ENCODE data around the gene DTNBP1.
A peak's percentile ranks its signal among the peaks of the same experiment; 100 is the strongest.

DTNBP1 gene

DNA sequence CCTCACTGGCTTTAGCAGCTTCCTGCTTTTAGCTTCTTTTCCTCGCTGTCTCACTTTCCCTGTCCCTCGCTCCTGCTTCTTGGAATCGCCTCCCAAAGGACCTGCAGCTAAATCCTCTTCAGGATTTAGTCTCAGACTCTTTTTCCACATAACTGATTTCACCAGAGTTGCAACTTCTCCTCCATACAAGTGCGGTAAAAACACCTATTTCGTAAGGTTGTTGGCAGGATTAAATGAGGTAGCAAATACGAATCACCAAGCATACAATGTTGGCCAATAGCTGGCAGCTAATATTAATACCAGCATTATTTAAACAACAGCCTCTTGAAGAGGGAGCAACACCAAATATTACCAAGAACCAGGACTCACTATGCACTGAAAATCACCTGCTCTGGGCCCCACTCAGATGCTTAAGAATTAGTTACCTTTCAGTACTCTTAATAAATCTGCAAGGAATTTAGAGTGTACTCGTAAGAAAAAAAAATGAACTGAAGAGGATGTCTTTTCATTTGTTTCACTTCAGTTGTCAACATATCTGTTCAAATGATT, 123.0 kb downstream of the DTNBP1 start:
- ChIA-PET CTCF (no interaction called here), POLR2A (no interaction called here)
- Histone ChIP-seq H3K4me1 (ENCODE audit: control insufficient read depth, insufficient read depth, low read length) (no peaks in the 10 kb centered on the region), H3K27ac (ENCODE audit: extremely low read depth, low read depth, low read length) (no peak overlapping the region), H3K4me3 (ENCODE audit: low read depth, low read length) (no peak overlapping the region), H3K36me3 (ENCODE audit: control insufficient read depth in 2 of 2, insufficient read depth in 1 of 2, low read length in 2 of 2) (no peaks in the 10 kb centered on the region), H3K9me3 (ENCODE audit: control insufficient read depth, insufficient read depth, low read depth, low read length) (no peaks in the 10 kb centered on the region)
- no peak for TF ChIP-seq ZNF654 (tag by site-specific recombination; IDR thresholded peaks at IDR 0.05; ENCODE audit: low read depth)

GRCh38 chr6:15538766-15539495, 123.9 kb downstream of the DTNBP1 start:
- Histone ChIP-seq H3K4me3 (ENCODE audit: low read depth, low read length) (no peak overlapping the region), H3K4me1 (ENCODE audit: control insufficient read depth, insufficient read depth, low read length) (no peaks in the 10 kb centered on the region), H3K27ac (ENCODE audit: extremely low read depth, low read depth, low read length) (no peak overlapping the region), H3K36me3 (ENCODE audit: control insufficient read depth in 2 of 2, insufficient read depth in 1 of 2, low read length in 2 of 2) (no peaks in the 10 kb centered on the region), H3K9me3 (ENCODE audit: control insufficient read depth, insufficient read depth, low read depth, low read length) (no peaks in the 10 kb centered on the region)
- ChIA-PET POLR2A (no interaction called here), CTCF (no interaction called here)
- TF ChIP-seq ZNF561 (tag by site-specific recombination; IDR thresholded peaks at IDR 0.05; ENCODE audit: borderline replicate concordance): no peak
- no peak for TF ChIP-seq KLF17 (tag by site-specific recombination; IDR thresholded peaks at IDR 0.05)
- TF ChIP-seq ZNF629 (tag by site-specific recombination; IDR thresholded peaks at IDR 0.05): no peak
- no peak for TF ChIP-seq YY2 (tag by site-specific recombination; IDR thresholded peaks at IDR 0.05)

GRCh38 chr6:15538106-15538505, 124.7 kb downstream of the DTNBP1 start:
- POLR2A ChIA-PET: no interaction called here
- Histone ChIP-seq H3K9me3 (ENCODE audit: control insufficient read depth, insufficient read depth, low read depth, low read length) (no peaks in the 10 kb centered on the region), H3K4me3 (ENCODE audit: low read depth, low read length) (no peak overlapping the region), H3K4me1 (ENCODE audit: control insufficient read depth, insufficient read depth, low read length) (no peaks in the 10 kb centered on the region), H3K27ac (ENCODE audit: extremely low read depth, low read depth, low read length) (no peak overlapping the region), H3K36me3 (ENCODE audit: control insufficient read depth in 2 of 2, insufficient read depth in 1 of 2, low read length in 2 of 2) (no peaks in the 10 kb centered on the region)
- TF ChIP-seq ZNF274 (IDR thresholded peaks at IDR 0.05; ENCODE audit: low read length) (no peak), ZNF274 (tag by site-specific recombination; IDR thresholded peaks at IDR 0.05; ENCODE audit: borderline replicate concordance) (no peak), ZNF354C (tag by site-specific recombination; IDR thresholded peaks at IDR 0.05; ENCODE audit: borderline replicate concordance, low read depth) (no peak), ZNF660 (tag by site-specific recombination; IDR thresholded peaks at IDR 0.05) (no peak), GLI2 (tag by site-specific recombination; IDR thresholded peaks at IDR 0.05; ENCODE audit: borderline replicate concordance, low read depth) (no peak), ZNF792 (tag by site-specific recombination; IDR thresholded peaks at IDR 0.05) (no peak), ZBTB7A (tag by site-specific recombination; IDR thresholded peaks at IDR 0.05; ENCODE audit: low read depth) (no peak), ZNF555 (tag by site-specific recombination; conservative IDR thresholded peaks at IDR 0.05) (no peak), YY1 (tag by site-specific recombination; IDR thresholded peaks at IDR 0.05) (no peak), YY2 (tag by site-specific recombination; IDR thresholded peaks at IDR 0.05) (no peak)
- CTCF ChIA-PET: no interaction called here

GRCh38 chr6:15536198-15536955, 126.5 kb downstream of the DTNBP1 start:
- no peaks in the 10 kb centered on the region for H3K9me3 ChIP-seq (ENCODE audit: control insufficient read depth, insufficient read depth, low read depth, low read length)
- H3K4me3 ChIP-seq (ENCODE audit: low read depth, low read length): no peak overlapping the region
- peaks cover 0 to 6% of the 10 kb centered on the region in 2 experiments; a peak in 1 of 3 replicates for H3K36me3 ChIP-seq (ENCODE audit: control insufficient read depth in 2 of 2, insufficient read depth in 1 of 2, low read length in 2 of 2)
- H3K27ac ChIP-seq (ENCODE audit: extremely low read depth, low read depth, low read length): no peak overlapping the region
- TF ChIP-seq ZNF830 (tag by site-specific recombination; IDR thresholded peaks at IDR 0.05; ENCODE audit: low read depth): no peak
- no peak for TF ChIP-seq ZNF510 (tag by site-specific recombination; IDR thresholded peaks at IDR 0.05; ENCODE audit: insufficient replicate concordance)
- TF ChIP-seq ZNF585B (tag by site-specific recombination; IDR thresholded peaks at IDR 0.05): peak; percentile 68
- no peak for TF ChIP-seq ZBTB1 (tag by site-specific recombination; IDR thresholded peaks at IDR 0.05)
- TF ChIP-seq, protein P1, sequence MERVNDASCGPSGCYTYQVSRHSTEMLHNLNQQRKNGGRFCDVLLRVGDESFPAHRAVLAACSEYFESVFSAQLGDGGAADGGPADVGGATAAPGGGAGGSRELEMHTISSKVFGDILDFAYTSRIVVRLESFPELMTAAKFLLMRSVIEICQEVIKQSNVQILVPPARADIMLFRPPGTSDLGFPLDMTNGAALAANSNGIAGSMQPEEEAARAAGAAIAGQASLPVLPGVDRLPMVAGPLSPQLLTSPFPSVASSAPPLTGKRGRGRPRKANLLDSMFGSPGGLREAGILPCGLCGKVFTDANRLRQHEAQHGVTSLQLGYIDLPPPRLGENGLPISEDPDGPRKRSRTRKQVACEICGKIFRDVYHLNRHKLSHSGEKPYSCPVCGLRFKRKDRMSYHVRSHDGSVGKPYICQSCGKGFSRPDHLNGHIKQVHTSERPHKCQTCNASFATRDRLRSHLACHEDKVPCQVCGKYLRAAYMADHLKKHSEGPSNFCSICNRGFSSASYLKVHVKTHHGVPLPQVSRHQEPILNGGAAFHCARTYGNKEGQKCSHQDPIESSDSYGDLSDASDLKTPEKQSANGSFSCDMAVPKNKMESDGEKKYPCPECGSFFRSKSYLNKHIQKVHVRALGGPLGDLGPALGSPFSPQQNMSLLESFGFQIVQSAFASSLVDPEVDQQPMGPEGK (tag by site-specific recombination; IDR thresholded peaks at IDR 0.05): no peak
- POLR2A ChIA-PET: no interaction called here
- CTCF ChIA-PET: interaction anchor here (0.6 kb wide), 1 partner anchor 647 kb away, joined by 3 read pairs; no protein-coding TSS in a partner anchor
- no peaks in the 10 kb centered on the region for H3K4me1 ChIP-seq (ENCODE audit: control insufficient read depth, insufficient read depth, low read length)

Measured in HEK293 (cell line).